ENCODE data around the gene ELF2.
"Not testable (repeated sequence)": the region's sequence is repeated elsewhere in the genome, so short reads cannot be mapped to it uniquely, and the experiment has no call there.

Gene ELF2

GRCh38 chr4:139060591-139060990, 116.4 kb downstream of the ELF2 start:
- no peak for DNase-seq

- DNase-seq, result not testable (repeated sequence)
Measured at GRCh38 chr4:139059026-139059425, 118.0 kb downstream of the ELF2 start.

GRCh38 chr4:139054791-139055505, 122.1 kb downstream of the ELF2 start:
- DNase-seq, result no peak

DNA sequence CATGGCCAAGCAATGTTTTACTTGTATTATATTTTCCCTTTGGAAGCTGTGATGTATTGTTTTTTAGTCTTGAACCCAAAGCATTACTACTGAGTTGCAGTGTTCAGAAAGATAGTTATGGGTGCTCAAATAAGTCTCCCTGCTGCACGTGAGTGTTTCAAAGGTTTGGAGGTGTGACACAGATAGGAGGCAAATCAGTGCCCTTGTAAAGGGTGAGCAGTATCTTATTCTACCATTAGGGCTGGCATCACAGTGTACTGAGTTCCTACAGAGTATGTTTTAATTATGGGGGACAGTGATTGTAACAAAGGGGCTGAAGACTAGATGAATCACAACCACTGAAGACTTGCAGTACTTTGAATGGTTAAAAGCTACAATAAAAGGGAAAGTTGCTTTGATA, 123.1 kb downstream of the ELF2 start:
- DNase-seq, result no peak

DNA sequence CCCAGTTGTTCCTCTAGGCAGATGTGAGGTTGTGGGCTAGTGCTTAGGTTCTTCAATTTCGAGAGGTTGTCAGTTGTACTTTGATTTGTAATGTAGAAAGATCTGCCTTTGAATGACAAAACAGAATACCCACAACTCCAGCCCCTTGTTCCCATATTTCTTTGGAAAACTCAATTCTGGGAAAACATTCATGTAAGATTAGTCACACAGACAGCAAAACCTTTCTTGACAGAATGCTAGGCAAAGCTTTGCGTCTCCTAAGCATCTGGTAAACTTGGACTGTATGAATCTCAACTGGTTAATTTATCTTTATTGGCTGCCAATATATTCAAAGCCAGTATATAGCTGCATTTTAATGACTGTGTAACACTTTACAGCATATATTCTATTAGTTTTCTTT, 126.6 kb downstream of the ELF2 start:
- no peak for DNase-seq

- no peak for DNase-seq
Measured at GRCh38 chr4:139048026-139048425, 129.0 kb downstream of the ELF2 start.

DNA sequence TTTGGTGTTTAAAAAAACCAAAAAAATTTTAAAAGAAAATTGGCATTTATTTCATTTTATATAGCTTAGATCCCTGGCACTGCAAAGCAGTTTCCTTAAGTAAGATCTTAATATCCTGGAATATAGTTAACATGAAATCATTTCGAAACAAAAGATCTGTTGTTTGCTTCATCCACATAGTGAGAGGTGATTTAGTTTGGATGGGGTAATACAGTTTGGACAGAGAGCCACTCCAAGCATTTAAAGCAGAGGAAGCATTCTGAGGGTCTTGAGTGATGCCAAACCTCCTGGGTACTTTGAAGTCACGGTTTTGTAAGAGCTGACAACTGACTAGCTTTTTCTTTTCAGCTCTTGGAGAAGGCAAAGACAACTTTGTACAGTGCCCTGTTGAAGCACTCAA, 132.7 kb downstream of the ELF2 start:
- DNase-seq, result no peak

DNA sequence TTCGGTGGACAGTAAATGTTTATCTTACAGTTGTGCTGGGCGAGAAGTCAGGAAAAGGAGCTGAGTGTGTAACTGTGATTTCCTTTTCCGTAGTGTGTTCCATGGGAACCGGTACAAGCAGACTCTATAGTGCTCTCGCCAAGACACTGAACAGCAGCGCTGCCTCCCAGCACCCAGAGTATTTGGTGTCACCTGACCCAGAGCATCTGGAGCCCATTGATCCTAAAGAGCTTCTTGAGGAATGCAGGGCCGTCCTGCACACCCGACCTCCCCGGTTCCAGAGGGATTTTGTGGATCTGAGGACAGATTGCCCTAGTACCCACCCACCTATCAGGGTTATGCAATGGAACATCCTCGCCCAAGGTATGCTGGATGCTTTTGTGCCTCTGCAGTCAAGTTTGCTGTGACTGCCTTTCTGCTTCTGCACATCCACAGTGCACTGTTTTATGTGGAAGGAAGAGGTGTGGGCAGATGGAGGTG, 134.0 kb downstream of the ELF2 start:
- no peak for DNase-seq

DNA sequence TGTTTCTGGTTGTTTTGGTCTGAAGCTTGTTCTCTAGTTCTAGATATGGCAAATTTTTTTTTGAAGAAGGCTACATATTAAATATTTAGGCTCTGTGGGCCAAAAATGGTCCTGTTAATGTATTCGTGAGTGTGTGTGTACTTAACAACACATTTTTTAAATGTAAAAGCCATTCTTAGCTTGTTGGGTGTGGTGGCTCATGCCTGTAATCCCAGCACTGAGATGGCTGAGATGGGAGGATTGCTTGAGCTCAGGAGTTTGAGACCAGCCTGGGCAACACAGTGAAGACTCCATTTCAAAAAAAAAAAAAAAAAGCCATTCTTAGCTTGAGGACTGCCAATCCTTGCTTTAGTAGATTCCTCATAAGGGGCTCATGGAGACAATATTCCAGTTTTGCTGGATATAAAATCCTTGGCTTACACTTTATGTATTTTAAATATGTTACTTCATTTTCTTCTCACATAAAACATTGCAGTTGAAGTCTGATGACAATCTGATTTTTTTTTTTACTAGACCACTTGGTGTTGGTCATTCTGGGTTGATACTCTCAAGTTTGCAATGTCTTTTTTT, 138.1 kb downstream of the ELF2 start:
- DNase-seq, result no peak

GRCh38 chr4:139036885-139037284, 140.1 kb downstream of the ELF2 start:
- DNase-seq, result no peak

DNA sequence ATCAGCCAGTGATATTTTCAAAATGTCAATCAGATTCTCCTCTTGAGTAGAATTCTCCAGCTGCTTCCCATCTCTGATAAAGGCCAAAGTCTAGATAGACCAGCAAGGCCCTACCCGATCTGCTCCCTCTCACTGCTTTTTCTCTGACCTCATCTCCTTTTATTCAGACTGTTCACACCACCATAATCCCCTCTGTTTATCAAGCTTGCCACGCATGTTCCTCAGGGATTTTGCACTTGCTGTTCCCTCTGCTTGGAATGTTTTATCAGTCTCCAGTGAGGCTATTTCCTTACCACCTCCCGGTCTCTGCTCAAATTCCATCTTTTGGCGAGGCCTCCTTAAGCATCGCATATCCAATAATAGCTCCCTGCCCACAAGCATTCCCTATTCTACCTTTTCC, 141.4 kb downstream of the ELF2 start:
- DNase-seq, result no peak

GRCh38 chr4:139030614-139031235, 146.3 kb downstream of the ELF2 start:
- peak; percentile 49 for DNase-seq

DNA sequence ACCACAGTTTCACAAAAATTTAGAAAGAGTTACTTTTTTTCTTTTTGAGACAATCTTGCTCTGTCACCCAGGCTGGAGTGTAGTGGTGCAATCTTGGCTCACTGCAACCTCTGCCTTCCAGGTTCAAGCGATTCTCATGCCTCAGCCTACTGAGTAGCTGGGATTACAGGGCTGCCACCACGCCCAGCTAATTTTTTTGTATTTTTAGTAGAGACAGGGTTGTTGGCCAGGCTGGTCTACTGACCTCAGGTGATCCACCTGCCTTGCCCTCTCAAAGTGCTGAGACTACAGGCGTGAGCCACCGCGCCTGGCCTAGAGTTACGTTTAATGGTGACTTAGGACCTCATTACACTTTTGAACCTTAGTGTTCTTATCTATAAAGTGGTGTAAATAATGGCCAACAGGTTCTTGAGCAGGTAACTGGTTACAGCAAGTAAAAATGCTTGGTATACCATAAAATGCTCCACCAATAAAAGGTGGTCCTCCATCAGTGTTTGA, 147.1 kb downstream of the ELF2 start:
- not testable (repeated sequence) for DNase-seq

DNA sequence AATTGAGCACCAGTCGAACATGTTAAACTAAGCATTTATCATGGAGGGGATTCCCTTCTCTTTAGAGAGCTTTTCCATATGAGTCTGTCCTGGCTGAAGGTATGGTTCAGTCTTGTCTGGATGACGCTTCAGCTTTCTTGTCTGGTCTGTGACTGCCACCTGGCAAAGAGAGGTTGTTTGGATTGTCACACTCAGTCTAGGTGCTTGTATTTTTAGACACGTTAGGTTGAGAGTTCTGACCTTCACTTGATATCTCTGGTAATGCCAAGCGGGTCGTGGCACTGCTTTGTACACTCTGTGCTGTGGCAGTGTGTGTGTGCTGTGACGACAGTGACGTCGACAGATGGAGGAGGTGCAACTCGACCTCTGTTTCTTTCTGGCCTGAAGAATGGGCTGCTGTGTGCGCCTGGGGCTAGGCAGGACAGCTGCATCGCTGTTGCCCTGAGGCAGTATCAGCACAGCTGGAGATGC, 148.8 kb downstream of the ELF2 start:
- DNase-seq, result no peak

- no peak for DNase-seq
Measured at GRCh38 chr4:139027776-139028175, 149.2 kb downstream of the ELF2 start.

- DNase-seq, result no peak
Measured at GRCh38 chr4:139025841-139026240, 151.2 kb downstream of the ELF2 start.

DNA sequence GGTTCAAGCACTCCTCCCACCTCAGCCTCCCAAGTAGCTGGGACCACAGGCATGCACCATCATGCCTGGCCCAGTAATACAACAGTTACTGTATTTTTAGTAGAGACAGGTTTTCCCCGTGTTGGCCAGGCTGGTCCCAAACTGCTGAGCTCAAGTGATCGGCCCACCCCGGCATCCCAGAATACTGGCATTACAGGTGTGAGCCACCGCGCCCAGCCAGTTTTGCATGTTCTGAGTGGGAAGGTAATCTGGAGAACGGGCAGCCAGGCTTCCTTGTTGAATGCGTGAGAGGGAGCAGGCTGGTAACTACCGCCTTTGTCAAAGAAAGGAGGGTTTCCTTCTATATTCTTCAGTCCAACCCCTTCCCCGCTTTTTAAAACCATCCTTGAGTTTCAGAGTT, 152.3 kb downstream of the ELF2 start:
- no peak for DNase-seq

DNA sequence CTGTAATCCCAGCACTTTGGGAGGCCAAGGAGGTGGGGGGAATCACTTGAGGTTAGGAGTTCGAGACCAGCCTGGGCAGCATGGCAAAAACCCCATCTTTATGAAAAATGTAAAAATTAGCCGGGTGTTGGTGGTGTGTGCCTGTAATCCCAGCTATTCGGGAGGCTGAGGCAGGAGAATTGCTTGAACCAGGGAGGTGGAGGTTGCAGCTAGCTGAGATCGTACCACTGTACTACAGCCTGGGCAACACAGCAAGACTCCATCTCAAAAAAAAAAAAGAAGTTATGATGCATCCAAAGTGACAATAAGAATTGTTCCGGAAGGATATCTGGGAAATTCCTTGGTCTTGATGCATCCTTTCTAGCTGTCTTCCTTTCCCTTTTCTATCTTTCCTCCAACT, 154.2 kb downstream of the ELF2 start:
- no peak for DNase-seq

DNA sequence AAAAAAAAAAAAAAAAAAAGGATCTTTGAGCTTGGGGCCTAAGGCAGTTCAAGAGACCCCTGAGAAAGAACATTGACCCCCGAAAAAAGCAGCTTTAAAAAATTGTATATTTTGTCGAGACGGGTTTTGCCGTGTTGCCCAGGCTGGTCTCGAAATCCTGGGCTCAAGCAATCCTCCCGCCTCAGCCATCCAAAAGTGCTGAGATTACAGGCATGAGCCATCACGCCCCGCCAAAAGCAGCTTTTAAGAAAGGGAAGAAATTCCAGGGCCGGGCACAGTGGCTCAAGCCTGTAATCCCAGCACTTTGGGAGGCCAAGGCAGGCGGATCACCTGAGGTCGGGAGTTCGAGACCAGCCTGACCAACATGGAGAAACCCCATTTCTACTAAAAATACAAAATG, 155.9 kb downstream of the ELF2 start:
- not testable (repeated sequence) for DNase-seq

- no peak for DNase-seq
Measured at GRCh38 chr4:139020384-139020783, 156.6 kb downstream of the ELF2 start.

GRCh38 chr4:139018971-139019758, 157.9 kb downstream of the ELF2 start:
- no peak for DNase-seq

- no peak for DNase-seq
Measured at GRCh38 chr4:139018501-139018900, 158.5 kb downstream of the ELF2 start.

DNA sequence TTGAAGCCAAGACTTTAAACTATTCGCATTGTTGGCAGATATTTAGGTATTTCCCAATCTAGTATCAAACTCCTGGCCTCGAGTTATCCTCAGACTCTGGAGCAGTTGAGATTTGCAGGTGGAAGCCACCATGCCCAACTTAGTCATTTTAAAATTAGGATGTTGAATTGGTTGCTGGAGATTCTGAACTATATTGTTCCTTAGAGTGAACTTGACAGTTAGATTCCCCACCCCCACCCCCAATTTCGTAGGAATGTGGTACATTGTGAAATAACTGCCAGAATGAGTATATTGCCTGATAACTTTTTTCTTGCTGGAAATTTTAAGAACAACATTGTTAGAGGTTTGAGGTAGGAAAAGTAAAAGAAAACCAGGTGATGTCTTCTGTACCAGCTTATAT, 159.2 kb downstream of the ELF2 start:
- no peak for DNase-seq

All from NCI-H1048 (cell line).